Fibroblast of the aortic adventitia (primary cell): ENCODE results near the gene F7. TPM values are rescaled to one million over a fixed set of nuclear protein-coding genes. Genes with fewer than 3 reads are reported as not detected.
"Not testable (repeated sequence)": the region's sequence is repeated elsewhere in the genome, so short reads cannot be mapped to it uniquely, and the experiment has no call there.

ENCODE experiments used
- DNase-seq: peaks from one replicate; pipeline ENCODE4 v3.0.0-alpha.2; 2010; ENCODE audit warnings: low read depth
- H3K4me3 ChIP-seq: 2 replicates; pipeline ENCODE4 v1.5.1; 2011; ENCODE audit warnings: low read depth, mild to moderate bottlenecking, control low read depth, low read length, moderate library complexity
- CTCF ChIP-seq: IDR thresholded peaks from 2 replicates; pipeline ENCODE4 v1.5.1; 2011; ENCODE audit warnings: mild to moderate bottlenecking, low read length, control low read depth, inconsistent platforms; ENCODE audit not compliant: insufficient read depth
- total RNA-seq: library from RNA; depleted of rRNA; stranded (reverse); fragments of >200 nt; gene quantifications from 2 replicates; pipeline ENCODE4 v1.2.3, GENCODE V29; 2012; ENCODE audit warnings: low replicate concordance

The F7 gene
- total RNA-seq, 1 donor = under 0.01 TPM

GRCh38 chr13:113103646-113104045 lies 1.9 kb upstream of the F7 start:
- no peak overlapping the region for H3K4me3 ChIP-seq
- TF ChIP-seq CTCF = no peak
- DNase-seq = no peak

- no peak for TF ChIP-seq CTCF
- no peak overlapping the region for H3K4me3 ChIP-seq
- no peak for DNase-seq
These were observed 396 bp downstream of the F7 start for GRCh38 chr13:113105921-113106452.

GRCh38 chr13:113106711-113107351 lies 1.2 kb downstream of the F7 start:
- DNase-seq = no peak
- no peak for TF ChIP-seq CTCF
- H3K4me3 ChIP-seq = no peak overlapping the region

GRCh38 chr13:113108521-113108920 lies 2.9 kb downstream of the F7 start:
- H3K4me3 ChIP-seq, DNase-seq: not testable (repeated sequence)

- no peak for DNase-seq
- TF ChIP-seq CTCF = no peak
- H3K4me3 ChIP-seq = no peak overlapping the region
These were observed 3.8 kb downstream of the F7 start for GRCh38 chr13:113109151-113110047.

GRCh38 chr13:113110048-113110851 lies 4.7 kb downstream of the F7 start:
- DNase-seq = no peak
- no peak for TF ChIP-seq CTCF
- H3K4me3 ChIP-seq = no peak overlapping the region

GRCh38 chr13:113110852-113111315 lies 5.3 kb downstream of the F7 start:
- no peak for TF ChIP-seq CTCF
- no peak for DNase-seq
- no peak overlapping the region for H3K4me3 ChIP-seq

GRCh38 chr13:113111821-113112220 lies 6.2 kb downstream of the F7 start:
- not testable (repeated sequence) for DNase-seq, H3K4me3 ChIP-seq

- not testable (repeated sequence) for H3K4me3 ChIP-seq, DNase-seq
These were observed 6.9 kb downstream of the F7 start for GRCh38 chr13:113112475-113112874.
